Mesenchymal stem cell (in vitro differentiated cells and primary cell): ENCODE measurements around the gene WBP11. TPM values are rescaled to one million over a fixed set of nuclear protein-coding genes. Genes with fewer than 3 reads are reported as not detected.

Experiments
- DNase-seq: peaks from one replicate; pipeline ENCODE4 v3.0.0-alpha.2; 2013
- H2AFZ ChIP-seq: one replicate; pipeline ENCODE4 v1.6.1; 2013; ENCODE audit warnings: low read depth, mild to moderate bottlenecking, control low read depth, inconsistent platforms, low read length, moderate library complexity
- H2AK5ac ChIP-seq: 2 replicates; pipeline ENCODE4 v1.6.1; 2013; ENCODE audit warnings: low read length, moderate library complexity, mild to moderate bottlenecking, inconsistent platforms; ENCODE audit not compliant: severe bottlenecking
- H2BK120ac ChIP-seq: one replicate; pipeline ENCODE4 v1.6.1; 2013; ENCODE audit warnings: low read depth, mild to moderate bottlenecking, inconsistent platforms, low read length, moderate library complexity
- H2BK12ac ChIP-seq, 2 experiments: one replicate each; pipeline ENCODE4 v1.6.1; 2013; ENCODE audit warnings: inconsistent platforms in 2 of 2, low read length in 2 of 2, mild to moderate bottlenecking in 2 of 2, moderate library complexity in 2 of 2, control low read depth in 1 of 2
- H2BK15ac ChIP-seq: one replicate; pipeline ENCODE4 v1.6.1; 2013; ENCODE audit warnings: mild to moderate bottlenecking, low read depth, inconsistent platforms; ENCODE audit not compliant: poor library complexity, severe bottlenecking
- H2BK5ac ChIP-seq: 2 replicates; pipeline ENCODE4 v1.6.1; 2013; ENCODE audit warnings: low read depth, mild to moderate bottlenecking, low read length, control low read depth, inconsistent platforms; ENCODE audit not compliant: poor library complexity, severe bottlenecking
- H3K14ac ChIP-seq, 2 experiments: one replicate each; pipeline ENCODE4 v1.6.1; 2013; ENCODE audit warnings: inconsistent platforms in 2 of 2, low read length in 2 of 2, control low read depth in 1 of 2, mild to moderate bottlenecking in 1 of 2, moderate library complexity in 1 of 2
- H3K18ac ChIP-seq, 2 experiments: one replicate each; pipeline ENCODE4 v1.6.1; 2013; ENCODE audit warnings: inconsistent platforms in 2 of 2, low read length in 2 of 2, control low read depth in 1 of 2, low read depth in 1 of 2, mild to moderate bottlenecking in 1 of 2
- H3K23ac ChIP-seq, 2 experiments: one replicate each; pipeline ENCODE4 v1.6.1; 2013; ENCODE audit warnings: inconsistent platforms in 2 of 2, low read length in 2 of 2, mild to moderate bottlenecking in 2 of 2, moderate library complexity in 2 of 2, control low read depth in 1 of 2
- H3K27ac ChIP-seq: 2 replicates; pipeline ENCODE4 v1.5.1; 2013; ENCODE audit warnings: mild to moderate bottlenecking, moderate library complexity, low read length, control low read depth, inconsistent platforms; ENCODE audit not compliant: poor library complexity, severe bottlenecking
- H3K27me3 ChIP-seq, 2 experiments: 2 replicates each; pipeline versions ENCODE4 v1.6.1 to v1.7.0; 2013; ENCODE audit warnings: low read length in 2 of 2, mild to moderate bottlenecking in 2 of 2, moderate library complexity in 2 of 2, control low read depth in 1 of 2, inconsistent platforms in 1 of 2; ENCODE audit not compliant: control insufficient read depth in 1 of 2, insufficient read depth in 1 of 2
- H3K36me3 ChIP-seq, 2 experiments: 2 replicates each; pipeline versions ENCODE4 v1.6.1 to v1.7.0; 2013; ENCODE audit warnings: low read length in 2 of 2, control low read depth in 1 of 2, inconsistent platforms in 1 of 2, low read depth in 1 of 2, mild to moderate bottlenecking in 1 of 2; ENCODE audit not compliant: insufficient read depth in 2 of 2, control insufficient read depth in 1 of 2
- H3K4ac ChIP-seq, 2 experiments: one replicate each; pipeline ENCODE4 v1.6.1; 2013; ENCODE audit warnings: inconsistent platforms in 2 of 2, low read length in 2 of 2, mild to moderate bottlenecking in 2 of 2, moderate library complexity in 2 of 2, control low read depth in 1 of 2, low read depth in 1 of 2
- H3K4me1 ChIP-seq: 2 replicates; pipeline ENCODE4 v1.6.1; 2013; ENCODE audit warnings: low read depth, low read length, control low read depth; ENCODE audit not compliant: control insufficient read depth, insufficient read depth
- H3K4me2 ChIP-seq: 2 replicates; pipeline ENCODE4 v1.6.1; 2013; ENCODE audit warnings: low read length, mild to moderate bottlenecking, inconsistent platforms; ENCODE audit not compliant: poor library complexity, severe bottlenecking
- H3K4me3 ChIP-seq, 2 experiments: 2 replicates each; pipeline versions ENCODE4 v1.5.1 to v1.7.0; 2013; ENCODE audit warnings: low read length in 2 of 2, mild to moderate bottlenecking in 2 of 2, control low read depth in 1 of 2, low read depth in 1 of 2; ENCODE audit not compliant: insufficient read depth in 1 of 2
- H3K79me1 ChIP-seq: replicated peaks from 2 replicates; pipeline ENCODE4 v1.6.1; 2013; ENCODE audit warnings: mild to moderate bottlenecking, control low read depth, low read length, inconsistent platforms; ENCODE audit not compliant: poor library complexity, severe bottlenecking
- H3K9ac ChIP-seq: 2 replicates; pipeline ENCODE4 v1.7.0; 2013; ENCODE audit warnings: mild to moderate bottlenecking, low read length, moderate library complexity
- H3K9me3 ChIP-seq: 2 replicates; pipeline ENCODE4 v1.7.0; 2013; ENCODE audit warnings: mild to moderate bottlenecking, low read length; ENCODE audit not compliant: control insufficient read depth
- H4K8ac ChIP-seq: one replicate; pipeline ENCODE4 v1.6.1; 2013; ENCODE audit warnings: inconsistent platforms, mild to moderate bottlenecking, low read length, moderate library complexity
- H4K91ac ChIP-seq: one replicate; pipeline ENCODE4 v1.6.1; 2013; ENCODE audit warnings: mild to moderate bottlenecking, low read length, inconsistent platforms
- WGBS: methylation state at CpG from one replicate; pipeline ENCODE4 v1.1.7; 2013; ENCODE audit warnings: mixed read lengths; 5-methylcytosine and 5-hydroxymethylcytosine counted together
- polyA plus RNA-seq, 2 experiments: library from polyadenylated mRNA; stranded (reverse); fragments of 200-250 nt; gene quantifications; one replicate each; pipeline ENCODE4 v1.2.3, GENCODE V29; 2013

WBP11 gene
- polyA plus RNA-seq (2013, experiment 1 of 2): 58.2 TPM
- 50.6 TPM for polyA plus RNA-seq (2013, experiment 2 of 2)

GRCh38 chr12:14803011-14803829 lies at the start of gene WBP11, which contains the start of gene C12orf60:
TSS of gene WBP11 (minus strand) at chr12:14803478. CDS start at chr12:14801383, 2,095 bp downstream.
TSS of gene C12orf60 (plus strand) at chr12:14803670. CDS start at chr12:14822936, 19,266 bp downstream.
- peak within 1 kb of the TSS; percentile 96 to 100 for H3K4me3 ChIP-seq
- peak within 1 kb of the TSS in 1 of 2 experiments; percentile 98 for H3K23ac ChIP-seq
- H4K91ac ChIP-seq: peak within 1 kb of the TSS; percentile 82
- no peaks in the 10 kb centered on the region for H3K27me3 ChIP-seq
- DNase-seq: peak; percentile 100
- peak within 1 kb of the TSS; percentile 47 to 87 for H3K14ac ChIP-seq
- H2BK15ac ChIP-seq: peak within 1 kb of the TSS; percentile 77
- peak within 1 kb of the TSS; percentile 93 for H3K4me2 ChIP-seq
- H3K79me1 ChIP-seq: peaks cover 6% of the 10 kb centered on the region
- H3K9ac ChIP-seq: peak within 1 kb of the TSS; percentile 99
- peaks cover 0 to 16% of the 10 kb centered on the region in 2 experiments for H3K36me3 ChIP-seq
- peak within 1 kb of the TSS; percentile 80 to 82 for H3K18ac ChIP-seq
- H4K8ac ChIP-seq: peak within 1 kb of the TSS; percentile 89
- no peak within 1 kb of the TSS for H2BK12ac ChIP-seq
- H3K9me3 ChIP-seq: no peaks in the 10 kb centered on the region
- no peaks in the 10 kb centered on the region for H3K4me1 ChIP-seq
- H2AFZ ChIP-seq: peak within 1 kb of the TSS; percentile 65
- WGBS: under 1% methylated on average over 39 of the region's 50 CpGs
- peak within 1 kb of the TSS; percentile 75 for H3K27ac ChIP-seq
- no peak within 1 kb of the TSS for H2BK5ac ChIP-seq
- H2BK120ac ChIP-seq: peak within 1 kb of the TSS; percentile 19
- H3K4ac ChIP-seq: peak within 1 kb of the TSS; percentile 84 to 85
- H2AK5ac ChIP-seq: no peak within 1 kb of the TSS

- no peak overlapping the region for H3K4ac ChIP-seq
- H3K18ac ChIP-seq: no peak overlapping the region
- no peak overlapping the region for H3K14ac ChIP-seq
These were observed 49.6 kb upstream of the WBP11 start for GRCh38 chr12:14852880-14853279.

GRCh38 chr12:14850929-14851663 lies 47.8 kb upstream of the WBP11 start:
- Histone ChIP-seq H3K18ac (no peak overlapping the region), H3K4ac (peak overlapping the region in 1 of 2 experiments; percentile 53)

More at GRCh38 chr12:14852880-14853279, 49.6 kb upstream of the WBP11 start:
- H3K23ac ChIP-seq: no peak overlapping the region
- no peak overlapping the region for H2BK5ac ChIP-seq
- H2BK12ac ChIP-seq: no peak overlapping the region
- H2BK15ac ChIP-seq: no peak overlapping the region
- no peak overlapping the region for H2AFZ ChIP-seq
- no peak for DNase-seq
- no peaks in the 10 kb centered on the region for H3K9me3 ChIP-seq
- no peak overlapping the region for H4K8ac ChIP-seq
- no peaks in the 10 kb centered on the region for H3K79me1 ChIP-seq
- H3K4me3 ChIP-seq: no peak overlapping the region
- H4K91ac ChIP-seq: no peak overlapping the region
- no peak overlapping the region for H3K27ac ChIP-seq
- H3K9ac ChIP-seq: no peak overlapping the region
- H3K27me3 ChIP-seq: no peaks in the 10 kb centered on the region
- H3K4me1 ChIP-seq: no peaks in the 10 kb centered on the region
- H3K36me3 ChIP-seq: no peaks in the 10 kb centered on the region
- H3K4me2 ChIP-seq: no peak overlapping the region
- no peak overlapping the region for H2AK5ac ChIP-seq
- H2BK120ac ChIP-seq: no peak overlapping the region

GRCh38 chr12:14849661-14850060 lies 46.4 kb upstream of the WBP11 start:
- no peak overlapping the region for H2BK15ac ChIP-seq
- H3K9ac ChIP-seq: no peak overlapping the region
- H3K4me1 ChIP-seq: no peaks in the 10 kb centered on the region
- no peak overlapping the region for H3K4ac ChIP-seq
- H2BK12ac ChIP-seq: no peak overlapping the region
- no peak overlapping the region for H2AK5ac ChIP-seq
- no peak overlapping the region for H3K18ac ChIP-seq
- no peak overlapping the region for H4K91ac ChIP-seq
- H3K27me3 ChIP-seq: no peaks in the 10 kb centered on the region
- H4K8ac ChIP-seq: no peak overlapping the region
- no peak overlapping the region for H2AFZ ChIP-seq
- no peaks in the 10 kb centered on the region for H3K9me3 ChIP-seq
- 60% methylated on average over 1 of the region's 2 CpGs for WGBS
- no peak overlapping the region for H2BK5ac ChIP-seq
- H3K14ac ChIP-seq: no peak overlapping the region
- H3K23ac ChIP-seq: no peak overlapping the region
- H3K36me3 ChIP-seq: no peaks in the 10 kb centered on the region
- H3K4me3 ChIP-seq: no peak overlapping the region
- H2BK120ac ChIP-seq: no peak overlapping the region
- no peak overlapping the region for H3K4me2 ChIP-seq
- H3K27ac ChIP-seq: no peak overlapping the region
- no peak for DNase-seq
- H3K79me1 ChIP-seq: no peaks in the 10 kb centered on the region

More at GRCh38 chr12:14850929-14851663, 47.8 kb upstream of the WBP11 start:
- Histone ChIP-seq H3K4me2 (no peak overlapping the region), H2BK12ac (no peak overlapping the region), H3K36me3 (no peaks in the 10 kb centered on the region), H3K79me1 (no peaks in the 10 kb centered on the region), H3K4me1 (no peaks in the 10 kb centered on the region), H3K4me3 (no peak overlapping the region), H3K9ac (no peak overlapping the region), H3K9me3 (no peaks in the 10 kb centered on the region), H2AFZ (no peak overlapping the region), H2BK5ac (no peak overlapping the region), H4K8ac (no peak overlapping the region), H3K27ac (no peak overlapping the region), H2AK5ac (no peak overlapping the region), H3K14ac (no peak overlapping the region), H3K23ac (no peak overlapping the region), H2BK120ac (no peak overlapping the region), H3K27me3 (no peaks in the 10 kb centered on the region), H4K91ac (no peak overlapping the region), H2BK15ac (no peak overlapping the region)
- DNase-seq: no peak
- 100% methylated on average over 1 of the region's 1 CpG for WGBS
